HepG2 (cell line): ENCODE results near the gene PEX10. TPM values are rescaled to one million over a fixed set of nuclear protein-coding genes. Genes with fewer than 3 reads are reported as not detected.

Source experiments
- ATAC-seq: fragments of 200-7000 bp; cut with Tn5 transposase; 3 replicates; pipeline ENCODE4 v1.9.1; 2020; ENCODE audit warnings: mild to moderate bottlenecking, moderate library complexity
- BruUV-seq: library from RNA; stranded (reverse); fragments of 400-500 nt; replicated peaks from 2 replicates; lab custom pipeline; 2021; lab: Mats Ljungman, UMichigan
- CTCF ChIA-PET: fragments of 300-600 bp; formaldehyde crosslinking; extraction: SDS; loops from one replicate; lab custom pipeline; 2021; ENCODE audit warnings: low total read pairs, inconsistent platforms, low intra/inter-chr PET ratio; lab: Yijun Ruan, JAX
- POLR2A ChIA-PET: fragments of 350-600 bp; sonication (Branson Sonifier 250); formaldehyde crosslinking; loops from one replicate; lab custom pipeline; 2020; ENCODE audit warnings: antibody characterized with exemption, inconsistent platforms; lab: Yijun Ruan, JAX
- DNase-seq: peaks from one replicate; pipeline ENCODE4 v3.0.0-alpha.2; 2015; ENCODE audit warnings: low spot score
- FAIRE-seq: peaks from 3 replicates; lab custom pipeline; 2011; peaks lifted over from hg19 to GRCh38; lab: Jason Lieb, UNC
- H2AFZ ChIP-seq: one replicate; pipeline ENCODE4 v1.6.1; 2011; ENCODE audit warnings: low read length, inconsistent platforms
- H3K27ac ChIP-seq: fragments of 300-600 bp; 3 replicates; pipeline ENCODE4 v1.8.0; 2011; ENCODE audit warnings: mixed run types, mild to moderate bottlenecking, mixed read lengths, low read length, inconsistent platforms; ENCODE audit not compliant: insufficient read depth; ENCODE audit errors: extremely low read length
- H3K27me3 ChIP-seq, 2 experiments: fragments of 200-600 bp in 1 of 2; 2 replicates in 1 of 2; 3 replicates in 1 of 2; pipeline versions ENCODE4 v1.6.0 to v1.8.0; 2011; ENCODE audit warnings: low read length in 2 of 2, mild to moderate bottlenecking in 2 of 2, moderate library complexity in 2 of 2, inconsistent platforms in 1 of 2; ENCODE audit not compliant: insufficient read depth in 2 of 2, control insufficient read depth in 1 of 2
- H3K36me3 ChIP-seq, 2 experiments: fragments of 200-600 bp in 1 of 2; replicated peaks in 1 of 2; 2 replicates in 1 of 2; 3 replicates in 1 of 2; pipeline versions ENCODE4 v1.5.1 to v1.8.0; 2011; ENCODE audit warnings: low read length in 2 of 2, inconsistent platforms in 1 of 2; ENCODE audit not compliant: insufficient read depth in 2 of 2, control insufficient read depth in 1 of 2
- H3K4me1 ChIP-seq: 2 replicates; pipeline ENCODE4 v1.5.1; 2012; ENCODE audit warnings: low read length, inconsistent platforms; ENCODE audit not compliant: insufficient read depth
- H3K4me2 ChIP-seq: 2 replicates; pipeline ENCODE4 v1.6.0; 2011; ENCODE audit warnings: low read depth, low read length, inconsistent platforms
- H3K4me3 ChIP-seq, 3 experiments: fragments of 200-600 bp in 1 of 3; sonication (generic), shearing (Covaris generic) in 1 of 3; replicated peaks in 1 of 3; 2 replicates each; pipeline ENCODE4 v1.5.1; 2011 to 2016; ENCODE audit warnings: low read length in 3 of 3, inconsistent platforms in 2 of 3, low read depth in 2 of 3, mild to moderate bottlenecking in 2 of 3, control low read depth in 1 of 3, mixed read lengths in 1 of 3; ENCODE audit not compliant: insufficient read depth in 1 of 3
- H3K79me2 ChIP-seq: one replicate; pipeline ENCODE4 v1.6.1; 2011; ENCODE audit warnings: low read length, inconsistent platforms; ENCODE audit not compliant: insufficient read depth
- H3K9ac ChIP-seq: 2 replicates; pipeline ENCODE4 v1.6.0; 2011; ENCODE audit warnings: mild to moderate bottlenecking, low read depth, low read length, inconsistent platforms; ENCODE audit not compliant: insufficient read depth
- H3K9me3 ChIP-seq: 2 replicates; pipeline ENCODE4 v1.5.1; 2012; ENCODE audit warnings: mild to moderate bottlenecking, low read length
- H4K20me1 ChIP-seq: 2 replicates; pipeline ENCODE4 v1.6.0; 2011; ENCODE audit warnings: inconsistent platforms, mild to moderate bottlenecking, low read length, moderate library complexity; ENCODE audit not compliant: insufficient read depth
- JUN ChIP-seq: sonication (generic); formaldehyde crosslinking; IDR thresholded peaks from 2 replicates; pipeline ENCODE4 v1.4.0; 2020; ENCODE audit warnings: mild to moderate bottlenecking, missing genetic modification reagents
- MXD4 ChIP-seq: IDR thresholded peaks from 2 replicates; pipeline ENCODE4 v1.6.1; 2016; ENCODE audit warnings: mild to moderate bottlenecking, missing biosample characterization, missing genetic modification reagents
- MXI1 ChIP-seq: IDR thresholded peaks from 3 replicates; pipeline ENCODE4 v1.6.1; 2012; ENCODE audit warnings: low read depth, low read length, inconsistent platforms, borderline replicate concordance
- PAX8 ChIP-seq: sonication (generic); formaldehyde crosslinking; IDR thresholded peaks from 2 replicates; pipeline ENCODE4 v1.8.0; 2022; ENCODE audit warnings: mild to moderate bottlenecking, missing genetic modification reagents, borderline replicate concordance
- ZMYM3 ChIP-seq: sonication (generic); formaldehyde crosslinking; IDR thresholded peaks from 2 replicates; pipeline ENCODE4 v1.5.1; 2020; ENCODE audit warnings: mild to moderate bottlenecking, missing genetic modification reagents
- ZNF660 ChIP-seq: sonication (generic); formaldehyde crosslinking; IDR thresholded peaks from 2 replicates; pipeline ENCODE4 v1.5.1; 2020; ENCODE audit warnings: mild to moderate bottlenecking, low read depth, missing genetic modification reagents, borderline replicate concordance
- ZNF674 ChIP-seq: sonication (generic); formaldehyde crosslinking; IDR thresholded peaks from 2 replicates; pipeline ENCODE4 v1.5.0; 2020; ENCODE audit warnings: low read depth, mild to moderate bottlenecking, missing genetic modification reagents
- WGBS: methylation state at CpG from one replicate; pipeline ENCODE4 v1.1.6; 2017; ENCODE audit warnings: low lambda C conversion rate; 5-methylcytosine and 5-hydroxymethylcytosine counted together
- in situ Hi-C: cut with HindIII; loops from 2 replicates; pipeline ENCODE4 v1.10.0; 2017; ENCODE audit warnings: low pct_unique_long_range_greater_than_20kb; ENCODE audit not compliant: extremely low pct_ligation_motif_present
- intact Hi-C: fragments of 100-400 bp; cut with micrococcal nuclease; formaldehyde crosslinking; loops from one replicate; pipeline ENCODE4 v1.10.0; 2022; ENCODE audit not compliant: unreplicated experiment
- polyA plus RNA-seq, 8 experiments: library from polyadenylated mRNA; depleted of rRNA in 3 of 8; stranded (reverse) in 7 of 8; unstranded in 1 of 8; fragments of >200 nt; fragmentation: Illumina TruSeq in 4 of 8; extraction: Trizol in 4 of 8; gene quantifications; 2 replicates each; pipeline versions ENCODE4 v1.2.1 to v1.2.3, GENCODE V29; 2011 to 2016; ENCODE audit warnings: low read depth in 4 of 8, missing spikeins in 1 of 8, mixed read lengths in 1 of 8; ENCODE audit not compliant: insufficient read depth in 1 of 8
- total RNA-seq, 5 experiments: library from RNA; depleted of rRNA; stranded (reverse); fragments of >200 nt; fragmentation: Illumina TruSeq; extraction: Trizol; gene quantifications; 2 replicates each; pipeline ENCODE4 v1.2.3, GENCODE V29; 2016; ENCODE audit warnings: low read depth in 1 of 5
- TF ChIP-seq, protein P1 (sequence below): sonication (generic); formaldehyde crosslinking; IDR thresholded peaks from 2 replicates; pipeline ENCODE4 v1.4.0; 2020; ENCODE audit warnings: missing genetic modification reagents, mild to moderate bottlenecking, borderline replicate concordance
- TF ChIP-seq, protein P2 (sequence below): sonication (generic); formaldehyde crosslinking; IDR thresholded peaks from 2 replicates; pipeline ENCODE4 v1.5.0; 2020; ENCODE audit warnings: mild to moderate bottlenecking, missing genetic modification reagents, moderate library complexity
- TF ChIP-seq, protein P3 (sequence below): sonication (generic); formaldehyde crosslinking; IDR thresholded peaks from 2 replicates; pipeline ENCODE4 v1.4.0; 2020; ENCODE audit warnings: missing genetic modification reagents
- TF ChIP-seq, protein P4 (sequence below): IDR thresholded peaks from 2 replicates; pipeline ENCODE4 v1.6.1; 2016
- TF ChIP-seq, protein P5 (sequence below): IDR thresholded peaks from 2 replicates; pipeline ENCODE4 v1.6.1; 2016; ENCODE audit warnings: low read depth, borderline replicate concordance
- TF ChIP-seq, protein P6 (sequence below): sonication (generic); formaldehyde crosslinking; IDR thresholded peaks from 2 replicates; pipeline ENCODE4 v1.4.0; 2020; ENCODE audit warnings: mild to moderate bottlenecking, missing genetic modification reagents

PEX10 gene
- total and polyA plus RNA-seq, 2 of the 13 experiments (the other 11 are each of a cell fraction or from before 2014, with no cell fraction given) = 16.1 to 39.6 TPM

DNA sequence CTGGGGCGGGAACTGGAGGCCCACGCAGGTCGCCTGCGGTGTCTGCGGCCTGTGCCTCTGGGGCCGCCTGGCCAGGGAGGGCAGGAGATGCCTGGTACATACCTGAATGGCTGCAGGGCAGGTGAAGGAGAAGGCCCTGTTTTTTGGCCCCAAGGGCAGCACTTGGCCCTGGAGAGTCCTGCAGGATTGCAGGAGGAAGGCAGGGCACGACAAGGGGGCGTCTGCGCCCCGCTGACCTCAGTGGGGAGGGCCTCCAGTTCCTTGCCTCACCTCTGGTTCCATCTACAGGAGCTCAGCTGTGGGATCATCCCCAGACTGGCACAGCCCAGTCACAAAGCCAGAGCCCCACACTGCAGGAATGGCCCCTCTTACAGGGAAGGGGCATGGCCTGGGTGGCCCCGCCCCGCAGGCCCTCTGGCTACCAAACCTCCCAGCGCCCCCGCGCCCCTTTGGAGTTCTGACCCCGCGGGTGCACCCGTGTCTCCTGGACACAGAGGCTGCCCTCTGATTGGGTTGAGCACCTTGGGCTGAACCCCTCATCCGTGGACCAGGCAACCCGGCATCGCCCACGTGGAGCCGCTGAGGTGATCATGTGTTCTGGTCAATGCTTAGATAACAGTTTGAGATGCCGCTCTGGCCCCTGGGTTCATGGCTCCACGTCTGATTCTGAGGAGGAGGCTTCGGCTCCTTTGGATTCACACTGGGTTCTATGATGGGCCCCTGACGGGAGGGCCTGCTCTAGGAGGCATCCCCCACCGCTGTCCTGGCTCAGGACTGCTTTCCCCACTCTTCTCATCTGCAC is 1.3 kb upstream of the PEX10 start:
- WGBS = 0% methylated on average over 1 of the region's 28 CpGs
- BruUV-seq = no TSS peak
- H2AFZ ChIP-seq = no peak overlapping the region
- TF ChIP-seq, protein P1, sequence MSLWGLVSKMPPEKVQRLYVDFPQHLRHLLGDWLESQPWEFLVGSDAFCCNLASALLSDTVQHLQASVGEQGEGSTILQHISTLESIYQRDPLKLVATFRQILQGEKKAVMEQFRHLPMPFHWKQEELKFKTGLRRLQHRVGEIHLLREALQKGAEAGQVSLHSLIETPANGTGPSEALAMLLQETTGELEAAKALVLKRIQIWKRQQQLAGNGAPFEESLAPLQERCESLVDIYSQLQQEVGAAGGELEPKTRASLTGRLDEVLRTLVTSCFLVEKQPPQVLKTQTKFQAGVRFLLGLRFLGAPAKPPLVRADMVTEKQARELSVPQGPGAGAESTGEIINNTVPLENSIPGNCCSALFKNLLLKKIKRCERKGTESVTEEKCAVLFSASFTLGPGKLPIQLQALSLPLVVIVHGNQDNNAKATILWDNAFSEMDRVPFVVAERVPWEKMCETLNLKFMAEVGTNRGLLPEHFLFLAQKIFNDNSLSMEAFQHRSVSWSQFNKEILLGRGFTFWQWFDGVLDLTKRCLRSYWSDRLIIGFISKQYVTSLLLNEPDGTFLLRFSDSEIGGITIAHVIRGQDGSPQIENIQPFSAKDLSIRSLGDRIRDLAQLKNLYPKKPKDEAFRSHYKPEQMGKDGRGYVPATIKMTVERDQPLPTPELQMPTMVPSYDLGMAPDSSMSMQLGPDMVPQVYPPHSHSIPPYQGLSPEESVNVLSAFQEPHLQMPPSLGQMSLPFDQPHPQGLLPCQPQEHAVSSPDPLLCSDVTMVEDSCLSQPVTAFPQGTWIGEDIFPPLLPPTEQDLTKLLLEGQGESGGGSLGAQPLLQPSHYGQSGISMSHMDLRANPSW (CRISPR knock-in tag) = peak; percentile 65
- no peak; the same call in 1 of the 2 replicates for TF ChIP-seq PAX8 (CRISPR knock-in tag)
- TF ChIP-seq, protein P2, sequence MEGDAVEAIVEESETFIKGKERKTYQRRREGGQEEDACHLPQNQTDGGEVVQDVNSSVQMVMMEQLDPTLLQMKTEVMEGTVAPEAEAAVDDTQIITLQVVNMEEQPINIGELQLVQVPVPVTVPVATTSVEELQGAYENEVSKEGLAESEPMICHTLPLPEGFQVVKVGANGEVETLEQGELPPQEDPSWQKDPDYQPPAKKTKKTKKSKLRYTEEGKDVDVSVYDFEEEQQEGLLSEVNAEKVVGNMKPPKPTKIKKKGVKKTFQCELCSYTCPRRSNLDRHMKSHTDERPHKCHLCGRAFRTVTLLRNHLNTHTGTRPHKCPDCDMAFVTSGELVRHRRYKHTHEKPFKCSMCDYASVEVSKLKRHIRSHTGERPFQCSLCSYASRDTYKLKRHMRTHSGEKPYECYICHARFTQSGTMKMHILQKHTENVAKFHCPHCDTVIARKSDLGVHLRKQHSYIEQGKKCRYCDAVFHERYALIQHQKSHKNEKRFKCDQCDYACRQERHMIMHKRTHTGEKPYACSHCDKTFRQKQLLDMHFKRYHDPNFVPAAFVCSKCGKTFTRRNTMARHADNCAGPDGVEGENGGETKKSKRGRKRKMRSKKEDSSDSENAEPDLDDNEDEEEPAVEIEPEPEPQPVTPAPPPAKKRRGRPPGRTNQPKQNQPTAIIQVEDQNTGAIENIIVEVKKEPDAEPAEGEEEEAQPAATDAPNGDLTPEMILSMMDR (CRISPR knock-in tag) = peak; percentile 19; the same call in 1 of the 2 replicates
- TF ChIP-seq, protein P3, sequence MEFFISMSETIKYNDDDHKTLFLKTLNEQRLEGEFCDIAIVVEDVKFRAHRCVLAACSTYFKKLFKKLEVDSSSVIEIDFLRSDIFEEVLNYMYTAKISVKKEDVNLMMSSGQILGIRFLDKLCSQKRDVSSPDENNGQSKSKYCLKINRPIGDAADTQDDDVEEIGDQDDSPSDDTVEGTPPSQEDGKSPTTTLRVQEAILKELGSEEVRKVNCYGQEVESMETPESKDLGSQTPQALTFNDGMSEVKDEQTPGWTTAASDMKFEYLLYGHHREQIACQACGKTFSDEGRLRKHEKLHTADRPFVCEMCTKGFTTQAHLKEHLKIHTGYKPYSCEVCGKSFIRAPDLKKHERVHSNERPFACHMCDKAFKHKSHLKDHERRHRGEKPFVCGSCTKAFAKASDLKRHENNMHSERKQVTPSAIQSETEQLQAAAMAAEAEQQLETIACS (CRISPR knock-in tag) = no peak
- TF ChIP-seq MXD4 (CRISPR knock-in tag) = peak; percentile 58; the same call in 1 of the 2 replicates
- peak; percentile 69; the same call in 1 of the 3 replicates for TF ChIP-seq MXI1
- TF ChIP-seq ZMYM3 (CRISPR knock-in tag) = no peak
- TF ChIP-seq, protein P4, sequence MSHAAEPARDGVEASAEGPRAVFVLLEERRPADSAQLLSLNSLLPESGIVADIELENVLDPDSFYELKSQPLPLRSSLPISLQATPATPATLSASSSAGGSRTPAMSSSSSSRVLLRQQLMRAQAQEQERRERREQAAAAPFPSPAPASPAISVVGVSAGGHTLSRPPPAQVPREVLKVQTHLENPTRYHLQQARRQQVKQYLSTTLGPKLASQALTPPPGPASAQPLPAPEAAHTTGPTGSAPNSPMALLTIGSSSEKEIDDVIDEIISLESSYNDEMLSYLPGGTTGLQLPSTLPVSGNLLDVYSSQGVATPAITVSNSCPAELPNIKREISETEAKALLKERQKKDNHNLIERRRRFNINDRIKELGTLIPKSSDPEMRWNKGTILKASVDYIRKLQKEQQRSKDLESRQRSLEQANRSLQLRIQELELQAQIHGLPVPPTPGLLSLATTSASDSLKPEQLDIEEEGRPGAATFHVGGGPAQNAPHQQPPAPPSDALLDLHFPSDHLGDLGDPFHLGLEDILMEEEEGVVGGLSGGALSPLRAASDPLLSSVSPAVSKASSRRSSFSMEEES (CRISPR knock-in tag) = peak; percentile 54
- TF ChIP-seq JUN = no peak
- TF ChIP-seq, protein P5, sequence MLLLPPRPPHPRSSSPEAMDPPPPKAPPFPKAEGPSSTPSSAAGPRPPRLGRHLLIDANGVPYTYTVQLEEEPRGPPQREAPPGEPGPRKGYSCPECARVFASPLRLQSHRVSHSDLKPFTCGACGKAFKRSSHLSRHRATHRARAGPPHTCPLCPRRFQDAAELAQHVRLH = 0 out of 2 replicates have a peak, but pooled peaks have one; percentile 16
- TF ChIP-seq, protein P6, sequence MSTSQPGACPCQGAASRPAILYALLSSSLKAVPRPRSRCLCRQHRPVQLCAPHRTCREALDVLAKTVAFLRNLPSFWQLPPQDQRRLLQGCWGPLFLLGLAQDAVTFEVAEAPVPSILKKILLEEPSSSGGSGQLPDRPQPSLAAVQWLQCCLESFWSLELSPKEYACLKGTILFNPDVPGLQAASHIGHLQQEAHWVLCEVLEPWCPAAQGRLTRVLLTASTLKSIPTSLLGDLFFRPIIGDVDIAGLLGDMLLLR (CRISPR knock-in tag) = no peak
- TF ChIP-seq ZNF674 (CRISPR knock-in tag) = no peak
- no peak for TF ChIP-seq ZNF660

More for the DNA sequence above, 1.3 kb upstream of the PEX10 start:
- peaks cover 17% of the 10 kb centered on the region for H3K79me2 ChIP-seq
- ChIA-PET POLR2A (interaction anchor here (0.6 to 2.4 kb wide), 23 partner anchors 10 to 1058 kb away, joined by 3 to 29 read pairs (median 4); partner anchors contain the start of genes FAAP20, MORN1, PANK4 and PRXL2B), CTCF (interaction anchor here (0.9 to 2.7 kb wide), 3 partner anchors 113 to 143 kb away, joined by 3 to 18 read pairs (median 5); partner anchors contain the start of genes PANK4 and TNFRSF14)
- peak overlapping the region; percentile 85 for H3K4me2 ChIP-seq
- H3K9me3 ChIP-seq = no peaks in the 10 kb centered on the region
- H3K27ac ChIP-seq = peak overlapping the region; percentile 100
- peak overlapping the region; percentile 74 to 94 (median 85); a peak in 5 of 6 replicates for H3K4me3 ChIP-seq
- peaks cover 5 to 35% of the 10 kb centered on the region in 2 experiments for H3K27me3 ChIP-seq
- H3K4me1 ChIP-seq = peaks cover 34% of the 10 kb centered on the region
- DNase-seq (peak; percentile 66), ATAC-seq (peak; percentile 67), FAIRE-seq (peak; percentile 59)
- H4K20me1 ChIP-seq = no peaks in the 10 kb centered on the region
- in situ Hi-C loops (loop anchor here (5.0 kb wide), 1 partner anchor 134 kb away; no protein-coding TSS in a partner anchor), intact Hi-C loops (loop anchor here (1.0 to 2.0 kb wide), 2 partner anchors 135 to 229 kb away; no protein-coding TSS in a partner anchor)
- H3K9ac ChIP-seq = peak overlapping the region; percentile 100
- H3K36me3 ChIP-seq = peaks cover 11 to 16% of the 10 kb centered on the region in 2 experiments; a peak in 4 of 5 replicates
